Endodermal cell (in vitro differentiated cells): ENCODE data around the gene TRPC4. TPM values are rescaled to one million over a fixed set of nuclear protein-coding genes. Genes with fewer than 3 reads are reported as not detected.

Experiments
- DNase-seq: peaks from one replicate; pipeline ENCODE4 v3.0.0-alpha.2; 2017
- H3K27ac ChIP-seq: 2 replicates; pipeline ENCODE4 v1.5.1; 2013; ENCODE audit warnings: mild to moderate bottlenecking, low read depth, low read length, moderate library complexity
- H3K27me3 ChIP-seq: 2 replicates; pipeline ENCODE4 v1.6.1; 2013; ENCODE audit warnings: mild to moderate bottlenecking, low read length, moderate library complexity; ENCODE audit not compliant: insufficient read depth, control insufficient read depth, poor library complexity, severe bottlenecking
- H3K36me3 ChIP-seq: 2 replicates; pipeline ENCODE4 v1.7.0; 2013; ENCODE audit warnings: mild to moderate bottlenecking, low read length, moderate library complexity; ENCODE audit not compliant: control insufficient read depth, insufficient read depth
- H3K4me1 ChIP-seq: one replicate; pipeline ENCODE4 v1.7.0; 2013; ENCODE audit warnings: low read length; ENCODE audit not compliant: control insufficient read depth, insufficient read depth
- H3K4me3 ChIP-seq: 2 replicates; pipeline ENCODE4 v1.5.1; 2013; ENCODE audit warnings: mild to moderate bottlenecking, low read length, moderate library complexity
- H3K9ac ChIP-seq: 2 replicates; pipeline ENCODE4 v1.6.1; 2013; ENCODE audit warnings: mild to moderate bottlenecking, low read length, moderate library complexity; ENCODE audit not compliant: poor library complexity, severe bottlenecking; ENCODE audit errors: extremely low read depth
- H3K9me3 ChIP-seq: 2 replicates; pipeline ENCODE4 v1.6.1; 2013; ENCODE audit warnings: mild to moderate bottlenecking, low read length, moderate library complexity; ENCODE audit not compliant: control insufficient read depth
- H3K27ac Mint-ChIP-seq: 2 replicates; pipeline ENCODE4 v1.8.0; 2020; ENCODE audit warnings: mixed read lengths
- H3K27me3 Mint-ChIP-seq: 2 replicates; pipeline ENCODE4 v1.8.0; 2021; ENCODE audit warnings: mild to moderate bottlenecking, mixed read lengths; ENCODE audit not compliant: insufficient read depth
- H3K36me3 Mint-ChIP-seq: 2 replicates; pipeline ENCODE4 v1.8.0; 2020; ENCODE audit warnings: low read depth, mixed read lengths
- H3K4me1 Mint-ChIP-seq: 2 replicates; pipeline ENCODE4 v1.8.0; 2020; ENCODE audit warnings: mixed read lengths
- H3K4me3 Mint-ChIP-seq: 2 replicates; pipeline ENCODE4 v1.8.0; 2020; ENCODE audit warnings: mild to moderate bottlenecking, moderate library complexity, mixed read lengths
- H3K9me3 Mint-ChIP-seq: 2 replicates; pipeline ENCODE4 v1.8.0; 2020; ENCODE audit warnings: mild to moderate bottlenecking, mixed read lengths
- WGBS, 2 experiments: methylation state at CpG; one replicate each; pipeline versions ENCODE4 v1.1.5 to v1.1.7; 2013; ENCODE audit warnings: missing lambda C conversion rate in 2 of 2, mixed read lengths in 1 of 2; ENCODE audit not compliant: insufficient coverage in 1 of 2, insufficient read length in 1 of 2; 5-methylcytosine and 5-hydroxymethylcytosine counted together
- total RNA-seq, 2 donors: library from RNA; stranded (reverse); fragmentation: NEBNext Ultra II Directional in 1 of 2; extraction: Animal tissue kit (Norgen Biotek cat#: 25700) in 1 of 2; gene quantifications; 2 replicates in 1 of 2; 3 replicates in 1 of 2; pipeline ENCODE4 v1.2.1, GENCODE V29; 2021
- TF ChIP-seq, protein P1 (sequence below): fragments of 200-600 bp; sonication (generic); conservative IDR thresholded peaks from 2 replicates; pipeline ENCODE4 v1.5.0; 2021; ENCODE audit warnings: antibody characterized with exemption, mild to moderate bottlenecking

TRPC4 gene
- total RNA-seq, 2 donors from 2014 or later = 22.5 to 28.5 TPM

GRCh38 chr13:37914781-37915391 is 45.3 kb upstream of the TRPC4 start:
- peak overlapping the region; percentile 59 for H3K4me3 ChIP-seq

GRCh38 chr13:37910790-37911189 is 41.2 kb upstream of the TRPC4 start:
- H3K27ac Mint-ChIP-seq = no peak overlapping the region
- no peak for DNase-seq
- peaks cover 18% of the 10 kb centered on the region for H3K9me3 ChIP-seq
- H3K36me3 Mint-ChIP-seq = no peaks in the 10 kb centered on the region
- WGBS, 2 experiments = 77 to 80% methylated on average over 1 of the region's 1 CpG
- no peak overlapping the region for H3K27ac ChIP-seq
- H3K4me3 ChIP-seq = no peak overlapping the region
- no peaks in the 10 kb centered on the region for H3K27me3 Mint-ChIP-seq
- no peaks in the 10 kb centered on the region for H3K4me1 ChIP-seq
- TF ChIP-seq, protein P1, sequence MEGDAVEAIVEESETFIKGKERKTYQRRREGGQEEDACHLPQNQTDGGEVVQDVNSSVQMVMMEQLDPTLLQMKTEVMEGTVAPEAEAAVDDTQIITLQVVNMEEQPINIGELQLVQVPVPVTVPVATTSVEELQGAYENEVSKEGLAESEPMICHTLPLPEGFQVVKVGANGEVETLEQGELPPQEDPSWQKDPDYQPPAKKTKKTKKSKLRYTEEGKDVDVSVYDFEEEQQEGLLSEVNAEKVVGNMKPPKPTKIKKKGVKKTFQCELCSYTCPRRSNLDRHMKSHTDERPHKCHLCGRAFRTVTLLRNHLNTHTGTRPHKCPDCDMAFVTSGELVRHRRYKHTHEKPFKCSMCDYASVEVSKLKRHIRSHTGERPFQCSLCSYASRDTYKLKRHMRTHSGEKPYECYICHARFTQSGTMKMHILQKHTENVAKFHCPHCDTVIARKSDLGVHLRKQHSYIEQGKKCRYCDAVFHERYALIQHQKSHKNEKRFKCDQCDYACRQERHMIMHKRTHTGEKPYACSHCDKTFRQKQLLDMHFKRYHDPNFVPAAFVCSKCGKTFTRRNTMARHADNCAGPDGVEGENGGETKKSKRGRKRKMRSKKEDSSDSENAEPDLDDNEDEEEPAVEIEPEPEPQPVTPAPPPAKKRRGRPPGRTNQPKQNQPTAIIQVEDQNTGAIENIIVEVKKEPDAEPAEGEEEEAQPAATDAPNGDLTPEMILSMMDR = no peak
- no peak overlapping the region for H3K4me3 Mint-ChIP-seq
- H3K27me3 ChIP-seq = no peaks in the 10 kb centered on the region
- no peaks in the 10 kb centered on the region for H3K36me3 ChIP-seq
- no peak overlapping the region for H3K9ac ChIP-seq
- peaks cover 13% of the 10 kb centered on the region for H3K9me3 Mint-ChIP-seq
- H3K4me1 Mint-ChIP-seq = no peaks in the 10 kb centered on the region

More at GRCh38 chr13:37914781-37915391, 45.3 kb upstream of the TRPC4 start:
- H3K9me3 Mint-ChIP-seq = peaks cover 15% of the 10 kb centered on the region
- Histone ChIP-seq H3K9ac (no peak overlapping the region), H3K9me3 (peaks cover 25% of the 10 kb centered on the region), H3K4me1 (peaks cover 5% of the 10 kb centered on the region), H3K27ac (peak overlapping the region; percentile 89), H3K27me3 (no peaks in the 10 kb centered on the region), H3K36me3 (no peaks in the 10 kb centered on the region)
- TF ChIP-seq, protein P1 = no peak
- no peaks in the 10 kb centered on the region for H3K36me3 Mint-ChIP-seq
- peak; percentile 66 for DNase-seq
- H3K27me3 Mint-ChIP-seq = no peaks in the 10 kb centered on the region
- 86% methylated on average over 1 to 2 of the region's 2 CpGs for WGBS, 2 experiments
- no peak overlapping the region for H3K27ac Mint-ChIP-seq
- H3K4me1 Mint-ChIP-seq = peaks cover 20% of the 10 kb centered on the region
- no peak overlapping the region for H3K4me3 Mint-ChIP-seq

GRCh38 chr13:37906880-37907279 is 37.3 kb upstream of the TRPC4 start:
- no peak overlapping the region for H3K4me3 ChIP-seq
- no peak overlapping the region for H3K9ac ChIP-seq
- no peaks in the 10 kb centered on the region for H3K36me3 ChIP-seq
- DNase-seq = no peak
- H3K27ac Mint-ChIP-seq = no peak overlapping the region
- no peaks in the 10 kb centered on the region for H3K27me3 Mint-ChIP-seq
- H3K27ac ChIP-seq = no peak overlapping the region
- no peaks in the 10 kb centered on the region for H3K9me3 ChIP-seq
- H3K27me3 ChIP-seq = no peaks in the 10 kb centered on the region
- no peaks in the 10 kb centered on the region for H3K4me1 ChIP-seq
- H3K9me3 Mint-ChIP-seq = peaks cover 2% of the 10 kb centered on the region
- TF ChIP-seq, protein P1 = no peak
- H3K4me3 Mint-ChIP-seq = no peak overlapping the region
- no peaks in the 10 kb centered on the region for H3K4me1 Mint-ChIP-seq
- no CpG with 5 or more reads among the region's 1 CpG for WGBS, 2 experiments
- H3K36me3 Mint-ChIP-seq = no peaks in the 10 kb centered on the region
